ENCODE data around the gene C9orf40.

Gene C9orf40

DNA sequence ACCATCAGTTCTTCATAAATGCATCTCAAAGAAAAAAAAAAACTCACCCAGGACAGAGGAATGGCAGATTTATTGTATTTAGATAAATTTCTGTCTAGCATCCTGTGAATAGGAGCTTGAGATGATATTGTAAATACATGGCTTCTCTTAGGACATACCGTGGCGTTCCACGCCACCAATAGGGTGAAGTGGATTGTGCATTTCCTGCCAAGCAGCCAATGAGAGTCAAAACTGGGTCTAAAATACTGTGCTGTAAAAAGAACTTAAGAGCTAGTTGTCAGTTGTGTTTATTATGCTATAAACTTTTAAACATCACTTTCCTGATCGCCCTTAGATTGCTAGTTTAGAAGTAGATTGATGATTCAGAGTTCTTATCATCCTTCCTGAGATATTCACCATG is 44.0 kb downstream of the C9orf40 start:
- Mint-ChIP-seq H3K36me3 (ENCODE audit: insufficient read depth) (no peaks in the 10 kb centered on the region), H3K4me3 (no peak overlapping the region), H3K27ac (no peak overlapping the region), H3K27me3 (peaks cover 43 to 46% of the 10 kb centered on the region in 2 donors), H3K9me3 (peaks cover 0 to 3% of the 10 kb centered on the region in 2 donors), H3K4me1 (ENCODE audit: low read depth in 2 of 2) (no peaks in the 10 kb centered on the region)
- ATAC-seq (replicated peaks): no peak
- DNase-seq: no peak

DNA sequence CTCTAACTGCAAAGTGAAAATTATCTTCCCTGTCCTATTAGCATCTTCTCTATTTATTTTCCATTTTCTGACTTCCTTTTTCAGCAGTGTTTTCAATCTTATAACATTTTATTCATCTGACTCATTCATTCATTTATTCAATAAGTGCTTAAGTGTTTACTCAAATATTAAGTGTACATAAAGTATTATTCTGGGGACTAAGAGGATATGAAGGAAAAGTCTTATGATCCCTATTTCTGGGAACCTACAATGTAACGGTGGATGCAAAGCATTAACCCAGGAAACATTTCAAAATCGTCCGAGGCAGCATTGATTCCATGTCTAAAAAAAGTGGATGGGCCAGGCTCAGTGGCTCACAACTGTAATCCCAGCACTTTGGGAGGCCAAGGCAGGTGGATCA is 45.6 kb downstream of the C9orf40 start:
- Mint-ChIP-seq H3K27me3 (peaks cover 43 to 46% of the 10 kb centered on the region in 2 donors), H3K36me3 (ENCODE audit: insufficient read depth) (no peaks in the 10 kb centered on the region), H3K27ac (no peak overlapping the region), H3K4me3 (no peak overlapping the region), H3K9me3 (peaks cover 0 to 3% of the 10 kb centered on the region in 2 donors), H3K4me1 (ENCODE audit: low read depth in 2 of 2) (no peaks in the 10 kb centered on the region)
- ATAC-seq (replicated peaks) (no peak), DNase-seq (no peak)

DNA sequence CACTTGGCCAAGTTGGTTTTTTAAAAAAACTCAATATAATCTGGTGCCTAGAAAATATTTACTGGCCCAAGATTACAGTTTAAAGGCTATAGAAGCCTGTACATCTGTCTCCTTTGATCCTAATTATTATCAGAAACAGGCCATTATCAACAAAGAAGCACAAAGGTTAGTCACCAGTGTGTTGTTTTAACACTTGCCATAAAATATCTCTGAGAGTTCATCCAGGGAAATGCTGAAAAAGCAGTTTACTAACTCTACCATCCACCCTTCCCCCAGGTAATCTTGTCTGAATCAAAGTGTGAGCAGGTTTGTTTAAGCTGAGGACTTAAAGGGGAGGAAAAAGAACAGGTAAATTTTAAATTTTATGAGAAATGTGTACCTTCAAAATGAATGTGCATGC is 51.7 kb downstream of the C9orf40 start:
- Mint-ChIP-seq H3K27me3 (peaks cover 13 to 19% of the 10 kb centered on the region in 2 donors), H3K36me3 (ENCODE audit: insufficient read depth) (no peaks in the 10 kb centered on the region), H3K27ac (no peak overlapping the region), H3K4me1 (ENCODE audit: low read depth in 2 of 2) (peaks cover 0 to 3% of the 10 kb centered on the region in 2 donors), H3K9me3 (no peaks in the 10 kb centered on the region), H3K4me3 (no peak overlapping the region)
- ATAC-seq (replicated peaks) (no peak), DNase-seq (no peak)
